CD4-positive, alpha-beta T cell treated with Interleukin-10 for 1 hour (primary cell): ENCODE measurements around the gene FAM120A.

Source experiments
- DNase-seq: peaks from one replicate; pipeline ENCODE4 v3.0.0-alpha.2; 2020

Gene FAM120A

DNA sequence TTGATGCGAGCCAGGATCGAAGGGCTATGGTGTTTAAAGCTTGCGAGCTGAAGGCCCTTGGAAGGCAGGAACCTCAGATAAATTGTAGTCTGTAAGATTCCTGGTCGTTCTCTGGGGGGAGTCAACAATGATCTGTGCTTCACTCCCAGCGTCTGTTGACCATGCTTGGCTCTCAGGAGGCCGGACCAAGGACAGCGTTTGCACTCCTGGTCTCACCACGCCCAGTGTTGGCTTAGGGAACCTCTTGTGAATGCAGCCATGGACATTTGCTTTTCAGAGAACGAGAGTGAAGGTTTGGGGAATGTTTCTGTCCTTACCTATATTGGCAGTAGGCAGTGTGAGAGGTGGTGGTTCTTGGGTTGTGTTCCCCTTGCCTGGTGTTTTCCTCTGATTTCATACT lies 62.1 kb downstream of the FAM120A start:
- DNase-seq, result no peak

DNA sequence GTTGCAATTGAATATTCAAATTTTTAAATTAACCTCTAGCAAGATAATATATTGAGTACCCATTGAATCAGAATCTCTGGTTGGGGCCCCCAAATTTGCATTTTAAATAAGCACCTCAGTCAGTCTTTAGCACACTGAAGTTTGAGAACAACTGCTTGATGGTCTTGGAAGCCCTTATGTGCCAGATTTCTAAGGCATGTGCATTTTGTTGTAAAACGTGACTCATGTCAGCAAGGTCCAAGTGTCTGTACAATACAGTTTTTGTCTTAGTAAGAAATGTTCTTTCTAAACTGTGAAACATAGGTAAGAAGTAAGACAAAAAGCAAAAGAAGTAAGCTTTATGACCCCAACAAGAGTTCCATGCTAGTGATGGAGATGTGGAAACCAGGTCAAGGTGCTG lies 65.8 kb downstream of the FAM120A start:
- DNase-seq, result no peak

DNA sequence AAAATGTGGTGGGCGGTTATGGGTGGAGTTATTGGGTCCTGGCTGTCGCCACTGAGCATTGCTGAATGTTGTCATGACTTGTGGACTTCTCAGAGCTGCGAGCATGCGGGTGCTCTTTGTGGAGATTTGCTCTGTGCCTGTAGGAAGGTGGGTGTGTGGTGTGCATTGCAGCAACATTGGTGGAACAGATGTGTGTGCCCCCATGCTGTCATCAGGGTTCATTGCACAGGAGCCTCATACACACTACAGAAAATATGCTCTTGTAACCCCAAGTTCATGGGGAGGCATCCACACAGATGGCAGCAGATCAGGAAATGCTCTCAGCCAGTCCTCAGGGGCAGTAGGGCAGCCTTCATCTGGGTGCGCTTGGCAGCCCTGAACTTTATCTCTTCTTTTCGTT lies 69.0 kb downstream of the FAM120A start:
- no peak for DNase-seq

DNA sequence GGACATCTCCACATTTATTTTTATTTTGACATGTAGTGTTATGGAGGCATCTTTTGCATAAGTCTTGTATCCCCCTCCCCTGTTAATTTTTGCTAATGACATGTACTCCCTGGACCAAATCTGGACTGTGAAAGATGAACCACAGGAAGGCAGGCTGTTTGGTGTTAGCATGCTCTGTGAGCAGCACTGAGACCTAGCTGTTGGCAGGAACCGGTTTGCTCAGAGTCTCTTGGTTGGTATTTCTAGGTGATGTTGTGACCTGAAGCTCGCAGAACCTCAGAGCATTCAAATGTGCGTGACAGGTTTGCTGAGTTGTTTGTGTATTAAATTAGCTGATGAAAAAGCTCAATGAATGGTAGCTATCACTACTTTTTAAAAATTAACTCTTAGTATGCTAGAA lies 71.3 kb downstream of the FAM120A start:
- DNase-seq, result no peak

DNA sequence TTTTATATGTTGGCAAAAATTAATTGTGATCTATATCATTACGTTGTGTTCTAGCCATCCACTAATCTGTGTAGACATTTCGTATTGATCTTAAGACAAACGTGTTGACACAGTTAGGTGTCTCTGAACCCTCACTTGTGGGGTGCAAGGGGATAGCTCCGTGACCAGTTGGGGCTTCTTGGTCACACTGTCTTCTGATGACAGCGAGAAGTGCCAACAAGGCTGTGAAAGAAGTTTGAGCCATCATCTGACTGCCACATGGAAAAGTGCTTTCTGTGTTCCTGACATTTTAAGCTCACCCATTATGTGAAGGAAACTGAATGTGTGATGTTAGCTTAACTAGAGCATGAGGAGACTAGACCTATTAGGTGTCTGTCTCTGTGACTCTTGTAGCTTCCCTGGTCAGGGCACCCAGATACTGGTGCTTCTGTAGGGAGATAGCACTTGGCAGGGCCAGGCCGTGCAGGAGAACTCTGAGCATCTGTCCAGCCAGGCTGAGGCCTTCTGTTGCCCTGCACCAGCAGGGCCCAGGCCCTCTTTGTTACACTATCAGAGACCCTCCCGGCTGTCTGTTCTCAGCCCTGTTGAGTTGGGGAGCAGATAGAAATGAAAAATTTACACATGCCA lies 72.1 kb downstream of the FAM120A start:
- DNase-seq, result no peak

DNA sequence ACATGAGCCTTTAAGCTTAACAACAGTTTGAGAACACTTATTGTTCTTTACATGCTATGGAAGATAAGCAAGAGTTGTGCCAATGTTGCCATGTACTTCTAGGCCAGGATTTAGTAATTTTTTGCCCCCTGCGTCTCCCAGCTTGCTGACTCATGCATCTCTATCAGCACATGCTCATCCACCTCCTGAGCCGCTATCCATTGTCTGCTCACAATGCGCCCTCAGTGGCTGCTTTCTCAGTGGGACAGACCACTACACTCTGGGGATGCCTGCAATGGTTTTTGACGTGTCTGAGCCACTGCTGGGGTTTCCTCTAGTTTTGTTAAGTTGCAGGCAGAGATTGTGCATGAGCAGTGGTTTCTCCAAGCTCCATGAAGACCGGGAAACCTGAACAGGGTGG lies 74.0 kb downstream of the FAM120A start:
- DNase-seq, result no peak

DNA sequence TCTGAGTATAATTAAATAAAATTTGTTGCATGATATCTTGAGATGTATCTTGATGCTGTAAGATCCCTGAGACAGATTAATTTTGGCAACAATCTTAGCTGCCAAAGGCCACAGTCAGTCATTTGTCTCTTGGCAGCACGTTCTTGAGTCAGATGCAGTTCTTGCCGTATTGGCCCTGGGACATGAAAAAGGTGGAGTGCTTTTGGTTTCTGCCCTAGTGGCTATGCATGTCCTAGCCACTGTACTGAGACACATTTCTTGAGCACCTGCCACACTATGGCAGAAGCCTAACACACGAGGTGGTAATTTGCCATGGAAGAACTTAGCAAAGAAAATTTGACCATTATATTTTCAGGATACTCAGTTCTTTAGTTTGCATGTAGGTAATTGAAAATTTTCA lies 79.9 kb downstream of the FAM120A start:
- no peak for DNase-seq

DNA sequence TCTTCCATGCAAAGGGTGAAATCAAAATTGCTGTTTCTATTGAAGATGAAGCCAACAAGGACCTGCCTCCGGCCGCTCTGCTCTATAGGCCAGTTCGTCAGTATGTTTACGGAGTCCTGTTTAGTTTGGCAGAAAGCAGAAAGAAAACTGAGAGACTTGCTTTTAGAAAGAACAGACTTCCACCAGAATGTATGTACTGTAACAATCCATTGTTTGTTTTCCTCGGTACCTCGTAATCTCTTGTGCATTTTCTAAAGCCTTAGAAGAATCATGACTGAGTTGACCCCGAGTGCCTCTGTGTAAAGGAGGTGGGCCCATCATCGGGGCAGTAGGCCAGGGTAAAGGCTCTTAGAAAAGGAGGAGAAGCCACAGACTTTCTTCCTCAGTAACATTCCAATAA lies 80.7 kb downstream of the FAM120A start:
- DNase-seq, result no peak

DNA sequence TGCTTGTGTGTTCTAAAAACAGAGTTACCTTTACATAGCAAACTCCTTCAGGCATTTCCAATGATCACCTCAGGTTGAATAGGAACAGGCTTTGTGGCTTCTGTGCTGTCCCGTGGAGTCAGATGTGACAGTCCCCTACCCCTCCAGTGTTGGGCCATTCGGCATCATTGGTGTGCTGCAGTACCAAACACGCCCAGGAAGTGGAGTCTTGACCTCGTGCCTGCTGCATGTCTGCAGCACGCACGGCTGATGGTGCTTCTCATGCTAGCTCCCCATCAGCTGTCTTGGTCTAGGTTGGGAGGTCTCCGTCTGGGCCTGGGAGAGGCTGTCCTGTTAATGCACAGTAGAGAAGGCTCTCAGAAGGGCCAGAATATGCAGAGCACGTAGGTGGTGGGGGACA lies 82.4 kb downstream of the FAM120A start:
- DNase-seq, result no peak

DNA sequence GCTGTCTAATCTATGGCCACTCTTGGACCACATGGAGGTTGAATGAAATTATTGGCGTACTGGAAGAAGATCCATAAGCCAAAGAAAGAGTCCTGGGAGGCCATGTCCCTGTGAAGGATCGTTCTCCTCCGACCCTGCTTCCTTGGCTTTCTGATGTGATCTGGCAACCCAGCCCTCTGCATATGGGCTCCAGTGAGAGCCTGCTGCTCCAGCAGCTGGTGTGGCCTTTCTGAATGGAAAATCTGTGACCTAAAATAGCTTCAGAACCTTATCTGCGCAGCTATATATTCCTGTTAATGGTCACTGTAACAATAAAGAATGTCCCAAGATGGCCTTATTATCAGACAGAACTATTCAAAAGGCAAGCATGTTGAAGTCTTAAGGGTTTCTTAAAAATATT lies 84.7 kb downstream of the FAM120A start:
- no peak for DNase-seq

DNA sequence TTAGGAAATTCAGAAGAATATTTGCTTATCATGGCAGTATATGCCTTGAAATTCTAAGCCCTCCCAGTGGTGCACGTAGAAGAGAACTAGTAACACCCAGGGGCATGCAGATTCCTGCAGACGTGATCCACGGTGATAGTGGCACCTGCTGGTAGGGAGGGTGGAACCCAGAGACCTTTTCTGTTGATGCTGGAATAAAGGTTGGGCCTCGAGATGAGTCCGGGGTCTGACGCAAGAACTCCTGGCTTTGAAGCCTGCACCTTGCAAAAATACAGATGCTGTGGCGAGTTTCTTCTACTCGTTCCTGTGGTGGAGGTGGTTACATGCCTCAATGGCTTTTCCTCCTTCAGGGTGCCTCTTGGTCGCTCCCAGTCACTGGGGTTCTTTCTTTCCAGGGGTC lies 85.4 kb downstream of the FAM120A start:
- DNase-seq, result no peak

DNA sequence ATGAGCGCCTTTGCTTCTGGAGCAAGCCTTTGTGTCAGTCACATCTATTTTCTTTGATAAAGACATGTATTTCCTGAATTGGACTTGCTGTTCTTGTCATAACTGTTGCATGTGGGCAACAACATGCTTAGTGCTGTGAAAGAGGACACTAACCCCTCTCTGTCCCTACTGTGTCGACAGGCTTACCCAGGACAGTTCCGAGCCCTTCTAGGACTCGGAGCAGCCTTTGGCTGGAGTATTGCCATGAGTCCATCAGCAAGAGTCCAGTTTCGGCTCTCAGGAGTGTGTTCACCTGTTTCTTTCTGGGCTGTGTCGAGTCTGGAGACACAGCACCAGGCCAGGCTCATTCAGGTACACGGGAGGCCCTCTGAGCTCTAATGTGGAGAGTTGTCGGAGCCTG lies 88.8 kb downstream of the FAM120A start:
- DNase-seq, result no peak

DNA sequence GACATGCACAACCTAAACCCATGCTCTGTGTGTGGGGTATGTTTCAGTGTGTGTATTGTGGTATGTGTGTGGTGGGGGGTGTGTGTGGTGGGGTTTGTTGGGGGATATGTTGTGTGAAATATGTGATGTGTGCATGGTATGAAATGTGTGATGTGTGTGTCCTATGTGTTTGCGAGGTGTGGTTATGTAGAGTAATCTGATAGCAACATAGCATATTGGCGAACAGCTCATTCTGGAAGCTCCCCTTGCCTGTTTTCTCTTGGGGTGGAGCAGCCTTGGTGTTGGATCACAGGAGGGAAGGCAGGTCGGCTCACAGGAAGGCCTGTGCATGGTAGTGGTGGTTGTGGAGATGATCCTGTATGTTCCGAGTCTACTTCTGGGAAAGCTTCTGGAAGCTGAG lies 89.5 kb downstream of the FAM120A start:
- no peak for DNase-seq

DNA sequence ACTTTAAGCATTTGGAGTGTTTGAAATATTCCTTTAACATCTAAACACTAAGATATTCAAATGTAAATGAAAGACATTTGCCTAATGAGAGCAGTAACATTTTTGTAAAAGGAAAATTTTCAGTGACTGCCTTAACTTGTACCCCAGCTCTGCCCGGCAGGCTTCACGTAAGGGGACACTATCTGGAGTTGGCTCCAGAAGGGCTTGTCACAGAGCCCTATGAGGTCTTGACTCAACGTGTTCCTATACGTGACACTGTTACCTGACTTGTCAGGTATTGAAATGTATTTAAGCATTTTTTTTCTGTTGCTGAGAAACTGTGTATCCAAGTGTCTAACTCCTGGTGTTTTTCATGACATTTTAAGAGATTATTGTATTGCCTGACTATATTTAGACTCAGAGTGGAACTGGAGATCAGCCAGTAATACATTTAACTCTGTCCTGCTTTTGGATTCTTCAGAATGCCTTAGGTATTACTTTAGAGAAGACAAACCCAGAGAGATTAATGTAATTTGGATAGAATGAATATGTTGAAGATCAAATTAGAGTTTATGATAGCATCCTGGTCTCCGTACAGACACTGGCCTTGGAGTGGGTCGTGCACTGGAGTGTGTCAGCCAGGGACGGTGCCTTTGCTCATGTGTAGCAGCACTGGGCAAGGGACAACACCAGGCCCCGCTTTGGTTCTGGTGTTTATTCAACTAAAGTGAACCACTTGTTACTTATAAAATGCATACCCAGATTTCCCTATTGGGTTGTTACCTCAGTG lies 90.3 kb downstream of the FAM120A start:
- DNase-seq, result no peak

DNA sequence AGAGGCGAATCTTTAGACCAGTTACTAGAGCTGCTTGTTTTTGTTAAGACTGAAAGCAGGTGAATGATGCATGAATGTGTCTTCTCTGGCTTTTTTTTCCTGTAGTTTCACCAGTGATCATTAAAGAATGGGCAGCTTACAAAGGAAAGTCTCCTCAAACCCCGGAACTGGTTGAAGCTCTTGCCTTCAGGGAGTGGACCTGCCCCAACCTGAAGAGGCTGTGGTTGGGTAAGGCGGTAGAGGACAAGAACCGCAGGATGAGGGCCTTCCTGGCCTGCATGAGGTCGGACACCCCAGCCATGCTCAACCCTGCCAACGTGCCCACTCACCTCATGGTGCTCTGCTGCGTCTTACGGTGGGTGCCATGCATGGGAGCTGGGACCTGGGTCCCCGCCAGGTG lies 91.6 kb downstream of the FAM120A start:
- no peak for DNase-seq

DNA sequence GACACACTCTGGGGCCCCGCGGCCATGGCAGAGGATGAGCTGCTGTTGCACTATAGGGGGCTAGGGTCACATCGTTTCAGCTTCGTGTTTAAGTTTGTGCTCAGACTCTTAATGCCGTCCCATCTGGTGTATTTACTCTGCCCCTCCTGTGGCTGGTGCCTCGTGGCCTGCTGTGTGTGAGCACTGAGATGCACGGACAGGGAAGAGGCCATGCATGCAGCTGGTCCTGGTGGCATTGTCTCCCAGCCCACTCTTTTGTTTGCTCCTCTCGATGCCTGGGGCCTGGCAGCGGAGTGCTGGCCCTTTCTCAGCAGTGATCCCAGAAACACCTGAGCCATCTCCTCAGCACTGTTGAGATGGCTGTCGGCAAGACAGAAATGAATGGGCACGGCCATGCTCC lies 94.9 kb downstream of the FAM120A start:
- no peak for DNase-seq

DNA sequence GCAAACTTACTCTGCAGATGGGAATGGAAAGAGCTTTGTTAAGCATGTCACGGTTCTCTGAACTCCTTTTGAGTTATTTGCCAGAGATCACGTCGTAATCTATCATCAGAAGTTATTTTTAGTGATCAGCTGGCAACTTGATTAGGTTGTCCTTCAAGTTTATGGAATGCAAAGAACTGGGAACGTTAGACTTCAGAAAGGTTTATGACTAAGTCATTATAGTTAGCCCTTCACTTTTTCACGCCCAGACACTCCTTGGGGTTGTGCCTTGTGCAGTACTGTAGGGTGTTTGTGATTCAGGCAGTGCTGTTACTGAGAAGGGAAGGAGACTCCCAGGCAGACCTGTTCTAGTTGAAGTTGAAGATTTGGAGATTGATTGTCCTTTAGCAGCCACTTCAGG lies 98.1 kb downstream of the FAM120A start:
- DNase-seq, result no peak

DNA sequence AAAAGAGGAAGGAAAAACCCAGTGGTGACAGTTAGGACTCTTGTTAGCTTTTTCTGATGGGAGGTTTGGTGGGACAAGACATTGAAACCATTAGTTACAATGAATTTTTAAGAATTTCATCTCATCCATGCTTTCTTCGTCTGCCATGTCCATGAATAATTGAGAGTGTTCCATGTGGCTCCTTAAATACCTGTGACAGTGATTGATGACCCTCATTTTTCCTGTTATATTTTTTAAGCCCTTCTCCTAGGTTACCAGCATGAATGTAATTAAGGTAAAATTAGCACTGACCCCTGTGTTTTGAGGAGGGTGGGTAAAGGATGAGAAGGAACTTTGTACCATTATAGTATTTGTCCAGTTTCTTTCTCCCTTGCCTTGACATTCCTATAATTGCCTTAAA lies 101.4 kb downstream of the FAM120A start:
- DNase-seq, result no peak

DNA sequence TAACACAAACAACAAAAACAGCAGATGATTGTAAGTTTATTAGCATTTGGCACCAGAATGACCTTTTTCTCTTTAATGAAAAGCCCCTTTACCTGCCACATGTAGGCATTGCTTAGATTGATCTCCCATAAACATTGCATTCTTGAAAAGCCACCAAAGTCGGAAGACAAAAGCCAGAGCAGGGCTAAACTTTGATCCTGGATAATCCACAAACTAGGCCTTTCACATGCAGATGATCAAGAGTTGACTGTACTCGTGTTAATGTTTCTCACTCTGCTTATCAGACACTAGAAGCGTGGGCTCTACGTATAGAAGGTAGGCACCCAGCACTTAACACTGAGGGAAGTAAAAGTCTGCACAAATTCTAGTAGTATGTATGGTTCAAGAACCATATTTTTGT lies 103.9 kb downstream of the FAM120A start:
- no peak for DNase-seq

DNA sequence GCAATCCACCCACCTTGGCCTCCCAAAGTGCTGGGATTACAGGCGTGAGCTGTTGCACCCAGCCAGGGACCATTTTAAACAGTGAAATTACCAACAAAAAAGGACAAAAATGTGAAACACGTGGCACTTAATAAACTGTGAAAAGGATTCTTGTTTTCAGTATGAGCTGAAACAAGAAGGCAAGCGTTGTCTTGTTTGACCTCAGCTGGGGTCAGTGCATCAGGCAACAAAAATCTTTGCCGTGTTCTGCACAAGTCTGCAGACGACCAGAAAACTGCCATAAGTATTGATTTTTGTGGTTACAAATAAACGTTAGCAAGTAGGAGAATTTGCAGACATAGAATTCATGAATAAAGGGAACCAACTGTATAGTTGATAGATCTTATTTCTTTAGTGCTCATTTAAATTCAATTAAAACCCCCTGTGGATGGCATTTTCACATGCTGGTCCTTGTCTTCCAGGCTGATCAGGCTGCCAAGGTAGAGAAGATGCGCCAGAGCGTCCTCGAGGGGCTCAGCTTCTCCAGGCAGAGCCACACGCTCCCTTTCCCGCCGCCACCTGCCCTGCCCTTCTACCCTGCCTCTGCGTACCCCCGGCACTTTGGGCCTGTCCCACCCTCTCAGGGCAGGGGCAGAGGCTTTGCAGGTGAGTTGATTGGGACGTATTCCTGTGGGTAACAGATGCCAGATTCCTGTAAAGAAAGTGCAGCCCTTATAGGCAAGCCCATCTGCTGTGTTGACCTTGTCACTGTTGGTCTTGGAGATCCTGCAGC lies 106.1 kb downstream of the FAM120A start:
- no peak for DNase-seq

DNA sequence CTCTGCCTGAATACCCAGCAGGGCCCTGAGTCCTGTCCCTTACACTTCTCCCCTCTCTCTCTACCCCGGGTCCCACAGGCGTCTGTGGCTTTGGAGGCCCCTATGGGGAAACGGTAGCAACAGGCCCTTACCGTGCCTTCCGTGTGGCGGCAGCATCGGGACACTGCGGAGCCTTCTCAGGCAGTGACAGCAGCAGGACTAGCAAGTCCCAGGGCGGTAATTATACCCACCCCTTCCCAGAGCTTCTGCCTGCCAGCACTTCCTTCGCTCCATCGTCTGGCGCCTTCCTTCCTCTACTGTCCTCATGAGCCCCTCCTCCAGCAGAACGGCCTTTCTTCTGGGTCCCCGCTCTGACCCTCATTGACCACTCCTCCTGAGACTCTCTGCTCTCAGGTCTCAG lies 107.0 kb downstream of the FAM120A start:
- DNase-seq, result no peak

DNA sequence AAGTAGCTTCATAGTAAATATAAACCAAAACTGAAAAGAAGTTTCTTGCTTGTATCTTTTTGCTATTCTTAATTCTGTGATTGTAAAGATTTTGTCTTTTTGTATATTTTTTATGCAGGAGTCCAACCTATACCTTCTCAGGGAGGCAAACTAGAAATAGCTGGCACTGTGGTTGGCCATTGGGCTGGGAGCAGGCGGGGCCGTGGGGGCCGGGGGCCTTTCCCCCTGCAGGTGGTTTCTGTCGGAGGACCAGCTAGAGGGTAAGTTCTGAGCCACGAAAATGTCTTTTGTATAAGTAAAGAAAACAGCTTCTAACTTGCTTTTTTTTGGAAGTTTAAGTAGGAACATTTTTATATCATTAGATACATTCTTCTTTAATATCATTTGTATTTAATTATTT lies 109.5 kb downstream of the FAM120A start:
- DNase-seq, result no peak

DNA sequence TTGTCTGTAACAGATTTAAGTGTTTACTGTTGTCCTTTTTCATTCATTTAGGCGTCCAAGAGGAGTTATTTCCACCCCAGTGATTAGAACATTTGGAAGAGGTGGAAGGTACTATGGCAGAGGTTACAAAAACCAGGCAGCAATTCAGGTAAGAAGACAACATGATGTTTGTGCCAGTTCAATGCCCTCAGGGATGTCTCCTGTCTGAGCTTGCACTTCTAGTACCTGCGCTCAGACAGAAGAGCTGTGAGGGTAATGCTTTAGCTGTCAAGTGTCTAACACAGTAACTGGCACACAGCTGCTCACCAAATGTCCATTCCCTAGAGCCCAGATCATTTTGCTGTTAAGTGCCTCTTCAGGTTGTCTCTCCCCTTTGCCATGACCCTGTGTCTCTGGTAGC lies 110.7 kb downstream of the FAM120A start:
- DNase-seq, result no peak

DNA sequence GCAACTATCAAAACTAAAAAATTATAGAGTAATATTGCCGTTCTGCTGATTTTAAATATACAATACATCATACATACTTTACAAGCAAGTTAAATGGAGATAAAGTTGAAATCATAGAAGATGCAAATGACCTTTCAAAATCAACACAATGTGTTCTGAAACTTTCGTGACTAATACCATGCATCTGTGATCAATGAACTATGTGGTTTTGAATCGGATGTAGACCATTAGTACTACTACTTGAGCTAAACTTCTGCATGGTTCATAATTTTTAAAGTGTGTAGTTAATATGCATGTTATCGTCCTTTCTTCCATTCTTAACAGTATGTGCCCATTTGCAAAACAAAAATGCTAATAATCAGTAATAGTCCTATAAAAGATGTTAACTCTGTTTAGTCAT lies 113.6 kb downstream of the FAM120A start:
- no peak for DNase-seq
